ENCODE measurements around the gene SNED1.

Gene SNED1

DNA sequence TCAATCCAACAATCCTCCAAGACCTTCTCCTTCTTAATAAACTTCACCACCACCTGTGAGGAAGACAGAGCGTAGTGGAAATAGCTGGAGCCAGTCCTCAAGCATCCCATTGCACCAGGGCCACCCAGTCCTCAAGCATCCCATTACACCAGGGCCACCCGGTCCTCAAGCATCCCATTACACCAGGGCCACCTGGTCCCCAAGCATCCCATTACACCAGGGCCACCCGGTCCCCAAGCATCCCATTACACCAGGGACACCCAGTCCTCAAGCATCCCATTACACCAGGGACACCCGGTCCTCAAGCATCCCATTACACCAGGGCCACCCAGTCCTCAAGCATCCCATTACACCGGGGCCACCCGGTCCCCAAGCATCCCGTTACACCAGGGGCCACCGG lies 116.9 kb downstream of the SNED1 start:
- TF ChIP-seq TAF1 (IDR thresholded peaks at IDR 0.05; ENCODE audit: borderline replicate concordance, insufficient read depth, low read length) (no peak), SIN3A (IDR thresholded peaks at IDR 0.05; ENCODE audit: borderline replicate concordance, insufficient read depth, low read length) (no peak), FOXP2 (optimal IDR thresholded peaks at IDR 0.05; ENCODE audit: borderline replicate concordance, extremely low read depth, extremely low read length, insufficient read depth) (no peak), POLR2AphosphoS5 (IDR thresholded peaks at IDR 0.05; ENCODE audit: low read depth, low read length) (no peak)
- TF ChIP-seq, protein P1, sequence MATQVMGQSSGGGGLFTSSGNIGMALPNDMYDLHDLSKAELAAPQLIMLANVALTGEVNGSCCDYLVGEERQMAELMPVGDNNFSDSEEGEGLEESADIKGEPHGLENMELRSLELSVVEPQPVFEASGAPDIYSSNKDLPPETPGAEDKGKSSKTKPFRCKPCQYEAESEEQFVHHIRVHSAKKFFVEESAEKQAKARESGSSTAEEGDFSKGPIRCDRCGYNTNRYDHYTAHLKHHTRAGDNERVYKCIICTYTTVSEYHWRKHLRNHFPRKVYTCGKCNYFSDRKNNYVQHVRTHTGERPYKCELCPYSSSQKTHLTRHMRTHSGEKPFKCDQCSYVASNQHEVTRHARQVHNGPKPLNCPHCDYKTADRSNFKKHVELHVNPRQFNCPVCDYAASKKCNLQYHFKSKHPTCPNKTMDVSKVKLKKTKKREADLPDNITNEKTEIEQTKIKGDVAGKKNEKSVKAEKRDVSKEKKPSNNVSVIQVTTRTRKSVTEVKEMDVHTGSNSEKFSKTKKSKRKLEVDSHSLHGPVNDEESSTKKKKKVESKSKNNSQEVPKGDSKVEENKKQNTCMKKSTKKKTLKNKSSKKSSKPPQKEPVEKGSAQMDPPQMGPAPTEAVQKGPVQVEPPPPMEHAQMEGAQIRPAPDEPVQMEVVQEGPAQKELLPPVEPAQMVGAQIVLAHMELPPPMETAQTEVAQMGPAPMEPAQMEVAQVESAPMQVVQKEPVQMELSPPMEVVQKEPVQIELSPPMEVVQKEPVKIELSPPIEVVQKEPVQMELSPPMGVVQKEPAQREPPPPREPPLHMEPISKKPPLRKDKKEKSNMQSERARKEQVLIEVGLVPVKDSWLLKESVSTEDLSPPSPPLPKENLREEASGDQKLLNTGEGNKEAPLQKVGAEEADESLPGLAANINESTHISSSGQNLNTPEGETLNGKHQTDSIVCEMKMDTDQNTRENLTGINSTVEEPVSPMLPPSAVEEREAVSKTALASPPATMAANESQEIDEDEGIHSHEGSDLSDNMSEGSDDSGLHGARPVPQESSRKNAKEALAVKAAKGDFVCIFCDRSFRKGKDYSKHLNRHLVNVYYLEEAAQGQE (IDR thresholded peaks at IDR 0.05; ENCODE audit: insufficient read depth in 1 of 2, low read depth in 2 of 2, low read length in 2 of 2), result no peak

DNA sequence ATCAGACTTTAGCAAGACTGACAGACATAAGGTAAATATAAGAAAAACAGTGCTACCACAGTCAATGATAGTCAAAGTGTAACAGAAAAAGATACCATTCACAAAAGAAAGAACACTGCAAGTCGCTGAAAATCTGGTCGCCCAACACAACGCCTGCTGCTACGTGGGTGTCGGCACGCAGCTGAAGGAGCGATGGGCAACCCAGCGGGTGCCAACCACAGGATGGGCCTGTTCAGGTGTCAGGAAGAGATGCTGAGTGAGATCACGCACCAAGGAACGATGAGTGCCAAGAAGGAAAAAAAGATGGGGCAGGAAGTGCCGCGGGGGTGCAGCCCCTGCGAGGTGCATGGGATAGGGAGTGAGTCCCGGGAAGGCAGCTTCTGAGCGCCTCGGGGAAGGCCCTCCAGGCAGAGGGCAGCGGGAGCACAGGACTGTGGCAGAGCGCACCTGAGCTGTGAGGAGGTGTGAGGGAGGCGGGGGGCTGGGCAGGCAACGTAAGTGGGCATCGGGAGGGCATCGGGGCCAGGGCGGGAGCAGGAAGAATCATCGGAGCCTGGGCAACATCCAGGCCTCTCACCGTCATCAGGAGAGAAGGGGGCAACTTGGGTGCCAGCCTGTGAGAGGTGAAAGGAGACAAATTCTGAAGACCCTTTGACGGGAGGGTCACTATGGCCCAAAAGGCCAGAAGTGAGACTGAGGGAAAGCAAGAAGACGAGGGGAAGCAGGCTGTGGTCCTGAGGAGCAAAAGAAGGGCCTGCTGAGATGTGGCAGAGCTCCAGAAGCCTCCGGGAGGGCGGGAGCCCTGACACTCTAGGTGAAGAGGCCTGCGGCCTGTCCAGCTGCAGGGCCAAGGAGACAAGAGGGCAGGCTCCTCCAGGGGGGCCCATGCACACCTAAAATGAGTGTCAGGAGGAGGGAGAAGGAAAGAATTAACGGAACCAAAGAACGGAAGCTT lies 118.5 kb downstream of the SNED1 start:
- TF ChIP-seq, protein P1 (IDR thresholded peaks at IDR 0.05; ENCODE audit: insufficient read depth in 1 of 2, low read depth in 2 of 2, low read length in 2 of 2), result no peak
- TF ChIP-seq SIN3A (IDR thresholded peaks at IDR 0.05; ENCODE audit: borderline replicate concordance, insufficient read depth, low read length), result no peak
- TF ChIP-seq FOXP2 (optimal IDR thresholded peaks at IDR 0.05; ENCODE audit: borderline replicate concordance, extremely low read depth, extremely low read length, insufficient read depth), result no peak
- TF ChIP-seq TAF1 (IDR thresholded peaks at IDR 0.05; ENCODE audit: borderline replicate concordance, insufficient read depth, low read length), result no peak
- no peak for TF ChIP-seq POLR2AphosphoS5 (IDR thresholded peaks at IDR 0.05; ENCODE audit: low read depth, low read length)

DNA sequence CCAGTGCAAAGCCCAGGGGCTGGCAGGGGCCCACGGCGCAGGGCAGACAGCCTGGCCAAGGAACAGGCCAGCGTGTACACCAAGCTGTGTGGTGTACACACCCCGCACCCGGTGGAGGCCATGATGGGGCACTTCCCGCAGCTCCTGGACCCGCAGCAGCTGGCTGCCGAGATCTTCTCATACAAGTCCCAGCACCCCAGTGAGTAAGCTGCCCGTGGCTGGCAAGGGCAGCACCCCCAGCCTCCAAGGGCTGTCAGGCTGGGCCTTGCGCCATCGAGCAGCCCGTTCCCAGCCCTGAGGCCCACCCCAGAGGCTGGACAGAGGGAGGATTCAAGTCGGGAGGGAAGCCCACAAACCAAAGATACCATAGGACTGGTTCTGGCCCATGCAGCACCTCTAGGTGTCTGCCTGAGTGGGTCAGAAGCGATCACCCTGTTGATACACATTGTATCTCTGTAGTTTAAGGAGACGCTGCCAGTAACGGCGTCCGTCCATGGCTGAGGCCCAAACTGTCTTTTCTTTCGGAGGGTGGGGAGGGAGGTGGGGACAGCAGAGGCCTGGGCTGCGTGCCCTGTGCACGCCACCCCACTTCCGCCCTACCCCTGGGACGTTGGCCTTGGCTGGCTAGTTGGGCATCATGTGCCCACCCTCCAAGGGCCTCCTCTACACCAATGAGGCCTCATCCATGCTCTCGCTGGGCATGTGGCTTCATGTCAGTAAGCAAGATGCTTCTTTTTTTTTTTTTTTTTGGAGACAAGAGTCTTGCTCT lies 120.5 kb downstream of the SNED1 start:
- TF ChIP-seq POLR2AphosphoS5 (IDR thresholded peaks at IDR 0.05; ENCODE audit: low read depth, low read length) (no peak), FOXP2 (optimal IDR thresholded peaks at IDR 0.05; ENCODE audit: borderline replicate concordance, extremely low read depth, extremely low read length, insufficient read depth) (no peak)

DNA sequence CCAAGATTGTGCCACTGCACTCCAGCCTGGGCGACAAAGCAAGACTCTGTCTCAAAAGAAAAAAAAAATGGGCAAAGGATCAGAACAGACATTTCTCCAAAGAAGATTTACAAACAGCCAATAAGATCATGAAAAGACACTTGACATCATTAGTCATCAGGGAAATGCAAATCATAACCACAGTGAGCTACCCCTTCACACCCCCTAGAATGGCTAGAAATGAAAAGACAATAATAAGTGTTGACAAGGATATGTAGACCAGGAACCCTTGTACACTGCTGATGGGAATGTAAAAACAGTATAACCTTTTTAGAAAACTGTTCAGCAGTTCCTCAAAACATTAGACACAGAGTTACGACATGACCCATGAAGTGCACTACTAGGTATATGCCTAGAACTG lies 122.0 kb downstream of the SNED1 start:
- no peak for TF ChIP-seq FOXP2 (optimal IDR thresholded peaks at IDR 0.05; ENCODE audit: borderline replicate concordance, extremely low read depth, extremely low read length, insufficient read depth)
- no peak for TF ChIP-seq TAF1 (IDR thresholded peaks at IDR 0.05; ENCODE audit: borderline replicate concordance, insufficient read depth, low read length)
- TF ChIP-seq, protein P1 (IDR thresholded peaks at IDR 0.05; ENCODE audit: insufficient read depth in 1 of 2, low read depth in 2 of 2, low read length in 2 of 2), result no peak
- no peak for TF ChIP-seq SIN3A (IDR thresholded peaks at IDR 0.05; ENCODE audit: borderline replicate concordance, insufficient read depth, low read length)
- TF ChIP-seq POLR2AphosphoS5 (IDR thresholded peaks at IDR 0.05; ENCODE audit: low read depth, low read length), result no peak

DNA sequence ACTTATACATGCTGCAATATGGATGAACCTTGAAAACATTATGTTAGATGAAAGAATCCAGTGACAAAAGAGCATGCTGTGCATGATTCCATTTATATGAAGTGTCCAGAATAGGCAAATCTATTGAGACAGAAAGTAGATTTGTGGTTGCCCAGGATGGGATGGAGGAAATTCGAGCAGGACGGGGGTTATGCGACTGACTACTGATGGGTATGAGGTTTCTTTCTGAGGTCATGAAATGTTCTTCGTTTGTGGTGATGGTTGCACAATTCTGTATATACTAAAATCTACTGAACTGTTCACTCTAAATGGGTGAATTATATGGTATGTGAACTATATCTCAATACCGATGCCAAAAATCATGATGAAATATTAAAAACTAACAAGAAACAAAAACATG lies 122.6 kb downstream of the SNED1 start:
- TF ChIP-seq, protein P1 (IDR thresholded peaks at IDR 0.05; ENCODE audit: insufficient read depth in 1 of 2, low read depth in 2 of 2, low read length in 2 of 2), result no peak
- TF ChIP-seq POLR2AphosphoS5 (IDR thresholded peaks at IDR 0.05; ENCODE audit: low read depth, low read length) (no peak), FOXP2 (optimal IDR thresholded peaks at IDR 0.05; ENCODE audit: borderline replicate concordance, extremely low read depth, extremely low read length, insufficient read depth) (no peak), SIN3A (IDR thresholded peaks at IDR 0.05; ENCODE audit: borderline replicate concordance, insufficient read depth, low read length) (no peak), TAF1 (IDR thresholded peaks at IDR 0.05; ENCODE audit: borderline replicate concordance, insufficient read depth, low read length) (no peak)
